Thyroid gland (tissue), 4 donors: ENCODE results near the gene LRRC42.

Source experiments
- CTCF ChIP-seq, 6 experiments: fragments of 200-600 bp in 3 of 6; fragments of 450-650 bp in 3 of 6; sonication (generic) in 3 of 6; IDR thresholded peaks; one replicate each; pipeline ENCODE4 v1.5.1; 2016 to 2019; ENCODE audit warnings: antibody characterized with exemption in 6 of 6, mild to moderate bottlenecking in 2 of 6, inconsistent platforms in 1 of 6, moderate library complexity in 1 of 6
- POLR2A ChIP-seq, 2 donors: fragments of 450-650 bp; IDR thresholded peaks; one replicate each; pipeline ENCODE4 v1.6.1; 2017; ENCODE audit warnings: antibody characterized with exemption in 2 of 2, mild to moderate bottlenecking in 2 of 2, moderate library complexity in 1 of 2

- TF ChIP-seq CTCF (IDR thresholded peaks at IDR 0.05) = no peak
- no peak for TF ChIP-seq POLR2A (IDR thresholded peaks at IDR 0.05)
These were observed 46.9 kb upstream of the LRRC42 start for GRCh38 chr1:53899206-53899628.
